ENCODE results near the gene ZNF764. TPM values are rescaled to one million over a fixed set of nuclear protein-coding genes. Genes with fewer than 3 reads are reported as not detected.
A peak's percentile ranks its signal among the peaks of the same experiment; 100 is the strongest.
"Not testable (repeated sequence)": the region's sequence is repeated elsewhere in the genome, so short reads cannot be mapped to it uniquely, and the experiment has no call there.

Gene ZNF764
- total RNA-seq, 1 experiment from 2014 or later, result 7.0 TPM

GRCh38 chr16:30536391-30537024 lies 21.7 kb downstream of the ZNF764 start:
- peak overlapping the region; percentile 93 for H3K4me2 ChIP-seq (ENCODE audit: low read depth, low read length, poor library complexity, severe bottlenecking)
- H3K36me3 ChIP-seq (ENCODE audit: insufficient read depth, low read length); DNase-seq; H2AFZ ChIP-seq (ENCODE audit: low read length); H4K20me1 ChIP-seq (ENCODE audit: insufficient read depth, low read depth, low read length); H3K9me2 ChIP-seq (replicated peaks; ENCODE audit: insufficient read depth, low read length); H3K9me3 ChIP-seq (ENCODE audit: low read length); H3K27me3 ChIP-seq (ENCODE audit: low read length): not testable (repeated sequence)
- peak overlapping the region; percentile 81 for H3K9ac ChIP-seq (ENCODE audit: low read length)
- peaks cover 34% of the 10 kb centered on the region for H3K79me2 ChIP-seq (ENCODE audit: low read length)
- H3K27ac ChIP-seq (ENCODE audit: low read length), result peak overlapping the region; percentile 81; the same call in 1 of the 2 replicates
- peaks cover 53% of the 10 kb centered on the region for H3K4me1 ChIP-seq (ENCODE audit: low read length)
- peak overlapping the region; percentile 90 for H3K4me3 ChIP-seq (ENCODE audit: low read length)

GRCh38 chr16:30535777-30536190 lies 22.4 kb downstream of the ZNF764 start:
- no peaks in the 10 kb centered on the region for H3K36me3 ChIP-seq (ENCODE audit: insufficient read depth, low read length)
- no peak overlapping the region for H2AFZ ChIP-seq (ENCODE audit: low read length)

GRCh38 chr16:30535106-30535776 lies 22.9 kb downstream of the ZNF764 start:
- Histone ChIP-seq H3K9ac (ENCODE audit: low read length) (peak overlapping the region; percentile 81), H3K4me3 (ENCODE audit: low read length) (peak overlapping the region; percentile 90), H3K27ac (ENCODE audit: low read length) (peak overlapping the region; percentile 81), H3K4me1 (ENCODE audit: low read length) (peaks cover 52% of the 10 kb centered on the region), H4K20me1 (ENCODE audit: insufficient read depth, low read depth, low read length) (no peaks in the 10 kb centered on the region), H3K36me3 (ENCODE audit: insufficient read depth, low read length) (no peaks in the 10 kb centered on the region), H3K79me2 (ENCODE audit: low read length) (peaks cover 34% of the 10 kb centered on the region), H3K9me3 (ENCODE audit: low read length) (no peaks in the 10 kb centered on the region), H3K27me3 (ENCODE audit: low read length) (no peaks in the 10 kb centered on the region), H2AFZ (ENCODE audit: low read length) (peak overlapping the region; percentile 17; the same call in 1 of the 2 replicates), H3K9me2 (replicated peaks; ENCODE audit: insufficient read depth, low read length) (no peaks in the 10 kb centered on the region), H3K4me2 (ENCODE audit: low read depth, low read length, poor library complexity, severe bottlenecking) (peak overlapping the region; percentile 93)
- DNase-seq, result no peak

More at GRCh38 chr16:30535777-30536190, 22.4 kb downstream of the ZNF764 start:
- DNase-seq, result peak; percentile 83
- Histone ChIP-seq H3K79me2 (ENCODE audit: low read length) (peaks cover 34% of the 10 kb centered on the region), H4K20me1 (ENCODE audit: insufficient read depth, low read depth, low read length) (no peaks in the 10 kb centered on the region), H3K27me3 (ENCODE audit: low read length) (no peaks in the 10 kb centered on the region), H3K9ac (ENCODE audit: low read length) (peak overlapping the region; percentile 81), H3K4me3 (ENCODE audit: low read length) (peak overlapping the region; percentile 90), H3K9me3 (ENCODE audit: low read length) (no peaks in the 10 kb centered on the region), H3K27ac (ENCODE audit: low read length) (peak overlapping the region; percentile 81), H3K4me2 (ENCODE audit: low read depth, low read length, poor library complexity, severe bottlenecking) (peak overlapping the region; percentile 93), H3K4me1 (ENCODE audit: low read length) (peaks cover 53% of the 10 kb centered on the region), H3K9me2 (replicated peaks; ENCODE audit: insufficient read depth, low read length) (no peaks in the 10 kb centered on the region)

GRCh38 chr16:30534368-30535105 lies 23.6 kb downstream of the ZNF764 start, which contains the start of gene ZNF747:
ZNF747 (minus strand) TSS chr16:30534858; CDS start chr16:30534679, 179 bp downstream.
- H3K27ac ChIP-seq (ENCODE audit: low read length), result peak within 1 kb of the TSS; percentile 81
- peaks cover 45% of the 10 kb centered on the region for H3K4me1 ChIP-seq (ENCODE audit: low read length)
- H4K20me1 ChIP-seq (ENCODE audit: insufficient read depth, low read depth, low read length), result no peaks in the 10 kb centered on the region
- H3K79me2 ChIP-seq (ENCODE audit: low read length), result peaks cover 34% of the 10 kb centered on the region
- no peaks in the 10 kb centered on the region for H3K27me3 ChIP-seq (ENCODE audit: low read length)
- no peaks in the 10 kb centered on the region for H3K9me3 ChIP-seq (ENCODE audit: low read length)
- no peaks in the 10 kb centered on the region for H3K36me3 ChIP-seq (ENCODE audit: insufficient read depth, low read length)
- peak within 1 kb of the TSS; percentile 17 for H2AFZ ChIP-seq (ENCODE audit: low read length)
- H3K4me3 ChIP-seq (ENCODE audit: low read length), result peak within 1 kb of the TSS; percentile 90
- peak; percentile 97 for DNase-seq
- peak within 1 kb of the TSS; percentile 81 for H3K9ac ChIP-seq (ENCODE audit: low read length)
- no peaks in the 10 kb centered on the region for H3K9me2 ChIP-seq (replicated peaks; ENCODE audit: insufficient read depth, low read length)
- H3K4me2 ChIP-seq (ENCODE audit: low read depth, low read length, poor library complexity, severe bottlenecking), result peak within 1 kb of the TSS; percentile 93

GRCh38 chr16:30533748-30534367 lies 24.3 kb downstream of the ZNF764 start:
- no peaks in the 10 kb centered on the region for H4K20me1 ChIP-seq (ENCODE audit: insufficient read depth, low read depth, low read length)
- H3K9me3 ChIP-seq (ENCODE audit: low read length), result no peaks in the 10 kb centered on the region
- H3K4me1 ChIP-seq (ENCODE audit: low read length), result peaks cover 45% of the 10 kb centered on the region
- H3K4me3 ChIP-seq (ENCODE audit: low read length), result peak overlapping the region; percentile 90
- H3K27me3 ChIP-seq (ENCODE audit: low read length), result no peaks in the 10 kb centered on the region
- H3K36me3 ChIP-seq (ENCODE audit: insufficient read depth, low read length), result no peaks in the 10 kb centered on the region
- H3K79me2 ChIP-seq (ENCODE audit: low read length), result peaks cover 34% of the 10 kb centered on the region
- peak overlapping the region; percentile 93 for H3K4me2 ChIP-seq (ENCODE audit: low read depth, low read length, poor library complexity, severe bottlenecking)
- H3K9ac ChIP-seq (ENCODE audit: low read length), result peak overlapping the region; percentile 81
- H3K27ac ChIP-seq (ENCODE audit: low read length), result peak overlapping the region; percentile 81
- no peaks in the 10 kb centered on the region for H3K9me2 ChIP-seq (replicated peaks; ENCODE audit: insufficient read depth, low read length)
- H2AFZ ChIP-seq (ENCODE audit: low read length), result peak overlapping the region; percentile 17
- DNase-seq, result peak; percentile 76

GRCh38 chr16:30533146-30533522 lies 25.0 kb downstream of the ZNF764 start:
- H3K9ac ChIP-seq (ENCODE audit: low read length), result peak overlapping the region; percentile 81
- H4K20me1 ChIP-seq (ENCODE audit: insufficient read depth, low read depth, low read length), result no peaks in the 10 kb centered on the region
- H3K4me3 ChIP-seq (ENCODE audit: low read length), result peak overlapping the region; percentile 90; the same call in 1 of the 2 replicates
- H3K4me2 ChIP-seq (ENCODE audit: low read depth, low read length, poor library complexity, severe bottlenecking), result peak overlapping the region; percentile 93
- H3K36me3 ChIP-seq (ENCODE audit: insufficient read depth, low read length), result no peaks in the 10 kb centered on the region
- no peak for DNase-seq
- no peaks in the 10 kb centered on the region for H3K9me3 ChIP-seq (ENCODE audit: low read length)
- H3K9me2 ChIP-seq (replicated peaks; ENCODE audit: insufficient read depth, low read length), result no peaks in the 10 kb centered on the region
- peaks cover 34% of the 10 kb centered on the region for H3K79me2 ChIP-seq (ENCODE audit: low read length)
- no peaks in the 10 kb centered on the region for H3K27me3 ChIP-seq (ENCODE audit: low read length)
- peaks cover 45% of the 10 kb centered on the region for H3K4me1 ChIP-seq (ENCODE audit: low read length)
- H3K27ac ChIP-seq (ENCODE audit: low read length), result no peak overlapping the region
- H2AFZ ChIP-seq (ENCODE audit: low read length), result no peak overlapping the region

GRCh38 chr16:30532285-30533145 lies 25.7 kb downstream of the ZNF764 start:
- H3K4me3 ChIP-seq (ENCODE audit: low read length), result no peak overlapping the region; the same call in 1 of the 2 replicates
- no peak for DNase-seq
- no peak overlapping the region for H3K9ac ChIP-seq (ENCODE audit: low read length)
- H3K4me1 ChIP-seq (ENCODE audit: low read length), result peaks cover 47% of the 10 kb centered on the region
- H3K79me2 ChIP-seq (ENCODE audit: low read length), result peaks cover 34% of the 10 kb centered on the region
- H4K20me1 ChIP-seq (ENCODE audit: insufficient read depth, low read depth, low read length), result no peaks in the 10 kb centered on the region
- H2AFZ ChIP-seq (ENCODE audit: low read length), result no peak overlapping the region
- H3K27ac ChIP-seq (ENCODE audit: low read length), result no peak overlapping the region
- H3K36me3 ChIP-seq (ENCODE audit: insufficient read depth, low read length), result no peaks in the 10 kb centered on the region
- H3K9me2 ChIP-seq (replicated peaks; ENCODE audit: insufficient read depth, low read length), result no peaks in the 10 kb centered on the region
- no peaks in the 10 kb centered on the region for H3K9me3 ChIP-seq (ENCODE audit: low read length)
- H3K4me2 ChIP-seq (ENCODE audit: low read depth, low read length, poor library complexity, severe bottlenecking), result no peak overlapping the region
- H3K27me3 ChIP-seq (ENCODE audit: low read length), result no peaks in the 10 kb centered on the region
